Gastrocnemius medialis (tissue), 4 donors: Measurements from ENCODE around the gene TET3.

ENCODE experiments used
- POLR2A ChIP-seq, 2 donors: fragments of 450-650 bp; IDR thresholded peaks; one replicate each; pipeline ENCODE4 v1.6.1; 2017; ENCODE audit warnings: antibody characterized with exemption in 2 of 2, mild to moderate bottlenecking in 2 of 2, moderate library complexity in 2 of 2
- TF ChIP-seq, protein P1 (sequence below), 5 experiments: fragments of 450-650 bp in 3 of 5; fragments of 200-600 bp in 2 of 5; sonication (generic) in 2 of 5; IDR thresholded peaks in 4 of 5; conservative IDR thresholded peaks in 1 of 5; 1 replicate in 4 of 5; 2 replicates in 1 of 5; pipeline ENCODE4 v1.5.1; 2016 to 2019; ENCODE audit warnings: antibody characterized with exemption in 5 of 5, mild to moderate bottlenecking in 3 of 5, moderate library complexity in 3 of 5

DNA sequence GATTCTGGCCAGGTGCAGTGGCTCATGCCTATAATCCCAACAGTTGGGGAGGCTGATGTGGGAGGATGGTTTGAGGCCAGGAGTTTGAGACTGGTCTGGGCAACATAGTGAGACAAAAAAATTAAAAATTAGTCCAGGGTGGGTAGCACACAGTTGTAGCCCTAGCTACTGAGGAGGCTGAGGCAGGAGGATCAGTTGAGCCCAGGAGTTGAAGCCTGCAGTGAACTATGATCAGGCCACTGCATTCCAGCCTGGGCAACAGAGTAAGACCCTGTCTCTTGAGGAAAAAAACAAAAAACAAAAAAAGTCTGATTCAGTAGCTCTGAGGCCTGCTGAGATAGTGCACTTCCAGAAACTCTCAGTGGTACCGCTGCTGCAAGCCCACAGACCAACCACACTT is 7.9 kb upstream of the TET3 start:
- TF ChIP-seq, protein P1, sequence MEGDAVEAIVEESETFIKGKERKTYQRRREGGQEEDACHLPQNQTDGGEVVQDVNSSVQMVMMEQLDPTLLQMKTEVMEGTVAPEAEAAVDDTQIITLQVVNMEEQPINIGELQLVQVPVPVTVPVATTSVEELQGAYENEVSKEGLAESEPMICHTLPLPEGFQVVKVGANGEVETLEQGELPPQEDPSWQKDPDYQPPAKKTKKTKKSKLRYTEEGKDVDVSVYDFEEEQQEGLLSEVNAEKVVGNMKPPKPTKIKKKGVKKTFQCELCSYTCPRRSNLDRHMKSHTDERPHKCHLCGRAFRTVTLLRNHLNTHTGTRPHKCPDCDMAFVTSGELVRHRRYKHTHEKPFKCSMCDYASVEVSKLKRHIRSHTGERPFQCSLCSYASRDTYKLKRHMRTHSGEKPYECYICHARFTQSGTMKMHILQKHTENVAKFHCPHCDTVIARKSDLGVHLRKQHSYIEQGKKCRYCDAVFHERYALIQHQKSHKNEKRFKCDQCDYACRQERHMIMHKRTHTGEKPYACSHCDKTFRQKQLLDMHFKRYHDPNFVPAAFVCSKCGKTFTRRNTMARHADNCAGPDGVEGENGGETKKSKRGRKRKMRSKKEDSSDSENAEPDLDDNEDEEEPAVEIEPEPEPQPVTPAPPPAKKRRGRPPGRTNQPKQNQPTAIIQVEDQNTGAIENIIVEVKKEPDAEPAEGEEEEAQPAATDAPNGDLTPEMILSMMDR (IDR thresholded peaks at IDR 0.05 in 4 of 5, conservative IDR thresholded peaks at IDR 0.05 in 1 of 5) = no peak
- no peak for TF ChIP-seq POLR2A (IDR thresholded peaks at IDR 0.05)
